Naive thymus-derived CD4-positive, alpha-beta T cell (primary cell): ENCODE measurements around the gene BHLHA15. TPM values are rescaled to one million over a fixed set of nuclear protein-coding genes. Genes with fewer than 3 reads are reported as not detected.
A peak's percentile ranks its signal among the peaks of the same experiment; 100 is the strongest.

Experiments
- ATAC-seq: fragments of 150-1000 bp; cut with Tn5 transposase; 2 replicates; pipeline ENCODE4 v1.10.0; 2021; ENCODE audit warnings: mild to moderate bottlenecking, moderate library complexity
- CTCF ChIA-PET: fragments of 350-600 bp; sonication (Branson Sonifier 250); formaldehyde crosslinking; loops from one replicate; lab custom pipeline; 2021; ENCODE audit warnings: antibody characterized with exemption; lab: Charles Lee
- POLR2A ChIA-PET: fragments of 350-600 bp; sonication (Branson Sonifier 250); formaldehyde crosslinking; loops from one replicate; lab custom pipeline; 2021; ENCODE audit warnings: antibody characterized with exemption, inconsistent platforms; lab: Charles Lee
- DNase-seq, 9 donors: peaks; one replicate each; pipeline versions ENCODE4 v3.0.0 to v3.0.0-alpha.2; 2020 to 2022; ENCODE audit warnings: mixed read lengths in 1 of 9
- H3K27ac ChIP-seq: one replicate; pipeline ENCODE4 v1.7.0; 2013; ENCODE audit warnings: mild to moderate bottlenecking, low read depth, low read length, moderate library complexity
- H3K27me3 ChIP-seq, 2 donors: one replicate each; pipeline ENCODE4 v1.7.0; 2013; ENCODE audit warnings: low read length in 2 of 2, mild to moderate bottlenecking in 2 of 2, moderate library complexity in 2 of 2; ENCODE audit not compliant: control insufficient read depth in 2 of 2, insufficient read depth in 2 of 2
- H3K36me3 ChIP-seq, 3 experiments: 1 replicate in 2 of 3; 2 replicates in 1 of 3; pipeline ENCODE4 v1.7.0; 2013; ENCODE audit warnings: low read length in 3 of 3, mild to moderate bottlenecking in 3 of 3, moderate library complexity in 1 of 3; ENCODE audit not compliant: insufficient read depth in 3 of 3, control insufficient read depth in 2 of 3
- H3K4me1 ChIP-seq, 2 donors: one replicate each; pipeline ENCODE4 v1.7.0; 2013; ENCODE audit warnings: low read length in 2 of 2, mild to moderate bottlenecking in 2 of 2, moderate library complexity in 1 of 2; ENCODE audit not compliant: control insufficient read depth in 2 of 2, insufficient read depth in 2 of 2
- H3K4me3 ChIP-seq: 2 replicates; pipeline ENCODE4 v1.7.0; 2013; ENCODE audit warnings: mild to moderate bottlenecking, low read length
- H3K9me3 ChIP-seq, 3 experiments: 1 replicate in 2 of 3; 2 replicates in 1 of 3; pipeline ENCODE4 v1.7.0; 2013; ENCODE audit warnings: low read length in 3 of 3; ENCODE audit not compliant: control insufficient read depth in 2 of 3
- H3K27ac Mint-ChIP-seq, 9 donors: one replicate each; pipeline ENCODE4 v1.8.0; 2020 to 2022; ENCODE audit warnings: mixed read lengths in 9 of 9, mild to moderate bottlenecking in 8 of 9, moderate library complexity in 5 of 9, inconsistent platforms in 2 of 9
- H3K27me3 Mint-ChIP-seq, 5 donors: one replicate each; pipeline ENCODE4 v1.8.0; 2021 to 2022; ENCODE audit warnings: mixed read lengths in 5 of 5, mild to moderate bottlenecking in 1 of 5
- H3K36me3 Mint-ChIP-seq, 5 donors: one replicate each; pipeline ENCODE4 v1.8.0; 2020 to 2022; ENCODE audit warnings: mixed read lengths in 5 of 5, mild to moderate bottlenecking in 3 of 5, inconsistent platforms in 1 of 5
- H3K4me1 Mint-ChIP-seq, 7 donors: one replicate each; pipeline ENCODE4 v1.8.0; 2020 to 2022; ENCODE audit warnings: mixed read lengths in 7 of 7, mild to moderate bottlenecking in 3 of 7, inconsistent platforms in 1 of 7
- H3K4me3 Mint-ChIP-seq, 10 donors: one replicate each; pipeline ENCODE4 v1.8.0; 2020 to 2022; ENCODE audit warnings: mild to moderate bottlenecking in 10 of 10, mixed read lengths in 10 of 10, moderate library complexity in 6 of 10, inconsistent platforms in 2 of 10
- H3K9me3 Mint-ChIP-seq, 11 donors: one replicate each; pipeline ENCODE4 v1.8.0; 2020 to 2022; ENCODE audit warnings: mixed read lengths in 11 of 11, mild to moderate bottlenecking in 4 of 11, inconsistent platforms in 1 of 11, moderate library complexity in 1 of 11
- intact Hi-C, 2 donors: fragments of 100-400 bp; cut with micrococcal nuclease; formaldehyde crosslinking; loops; one replicate each; pipeline ENCODE4 v1.15.1; 2023
- polyA plus RNA-seq, 2 donors: library from polyadenylated mRNA; unstranded; fragments of 300-500 nt; fragmentation: Illumina TruSeq; gene quantifications; one replicate each; pipeline ENCODE4 v1.2.3, GENCODE V29; 2021
- total RNA-seq, 6 experiments: library from RNA in 5 of 6; stranded (reverse) in 5 of 6; gene quantifications; 1 replicate in 5 of 6; 2 replicates in 1 of 6; pipeline ENCODE4 v1.2.3 and lab custom pipeline; 2021 to 2026

The BHLHA15 gene
- total and polyA plus RNA-seq, 7 experiments from 2014 or later: 0.39 to 0.80 TPM; not detected in 5

- H3K4me1 Mint-ChIP-seq: peaks cover 0 to 9% (median 5%) of the 10 kb centered on the region in 7 donors
- H3K27ac Mint-ChIP-seq: peak overlapping the region in 4 of 9 donors; percentile 8 to 60 (median 36)
- no peaks in the 10 kb centered on the region for H3K9me3 Mint-ChIP-seq
- POLR2A ChIA-PET: interaction anchor here (1.8 to 2.1 kb wide), 2 partner anchors 10 to 39 kb away, joined by 8 to 14 read pairs; partner anchors contain the start of gene TECPR1
- no peak overlapping the region for H3K27ac ChIP-seq
- DNase-seq: no peak
- H3K4me3 Mint-ChIP-seq: peak overlapping the region in 3 of 10 donors; percentile 43 to 73 (median 60)
- intact Hi-C loops: no loop called here
- peaks cover 0 to 5% of the 10 kb centered on the region in 2 donors for H3K4me1 ChIP-seq
- no peaks in the 10 kb centered on the region for H3K27me3 ChIP-seq
- H3K4me3 ChIP-seq: no peak overlapping the region
- peaks cover 0 to 11% (median under 1%) of the 10 kb centered on the region in 5 donors for H3K36me3 Mint-ChIP-seq
- CTCF ChIA-PET: interaction anchor here (0.6 kb wide), 1 partner anchor 10 kb away, joined by 3 read pairs; no protein-coding TSS in a partner anchor
- H3K9me3 ChIP-seq: no peaks in the 10 kb centered on the region
- H3K27me3 Mint-ChIP-seq: peaks cover 0 to 3% (median 0%) of the 10 kb centered on the region in 5 donors
- ATAC-seq: no peak
- H3K36me3 ChIP-seq: peaks cover 0 to 17% (median 0%) of the 10 kb centered on the region in 3 experiments
These were observed 1.3 kb downstream of the BHLHA15 start for GRCh38 chr7:98212532-98213041.

- H3K4me1 ChIP-seq: peaks cover 0 to 5% of the 10 kb centered on the region in 2 donors
- H3K27ac Mint-ChIP-seq: peak overlapping the region in 4 of 9 donors; percentile 28 to 67 (median 53)
- H3K9me3 ChIP-seq: no peaks in the 10 kb centered on the region
- H3K9me3 Mint-ChIP-seq: no peaks in the 10 kb centered on the region
- H3K4me3 ChIP-seq: no peak overlapping the region
- no peak overlapping the region for H3K27ac ChIP-seq
- peaks cover 0 to 3% (median 0%) of the 10 kb centered on the region in 5 donors for H3K27me3 Mint-ChIP-seq
- H3K36me3 Mint-ChIP-seq: peaks cover 0 to 14% (median 0%) of the 10 kb centered on the region in 5 donors
- no peaks in the 10 kb centered on the region for H3K27me3 ChIP-seq
- ATAC-seq (no peak), DNase-seq (no peak)
- ChIA-PET CTCF (no interaction called here), POLR2A (no interaction called here)
- intact Hi-C loops: no loop called here
- H3K4me3 Mint-ChIP-seq: peak overlapping the region in 5 of 10 donors; percentile 13 to 73 (median 57)
- peaks cover 0 to 23% (median 0%) of the 10 kb centered on the region in 3 experiments for H3K36me3 ChIP-seq
- peaks cover 4 to 12% (median 9%) of the 10 kb centered on the region in 7 donors for H3K4me1 Mint-ChIP-seq
These were observed 2.2 kb downstream of the BHLHA15 start for GRCh38 chr7:98213296-98213887.

- DNase-seq: no peak
- CTCF ChIA-PET: interaction anchor here (0.7 kb wide), 1 partner anchor 18 kb away, joined by 3 read pairs; no protein-coding TSS in a partner anchor
- Histone ChIP-seq H3K9me3 (no peaks in the 10 kb centered on the region), H3K4me3 (no peak overlapping the region), H3K4me1 (peaks cover 0 to 5% of the 10 kb centered on the region in 2 donors), H3K27me3 (no peaks in the 10 kb centered on the region), H3K27ac (no peak overlapping the region), H3K36me3 (peaks cover 0 to 23% (median 0%) of the 10 kb centered on the region in 3 experiments)
- POLR2A ChIA-PET: no interaction called here
- intact Hi-C loops: no loop called here
- no peaks in the 10 kb centered on the region for H3K9me3 Mint-ChIP-seq
- H3K4me1 Mint-ChIP-seq: peaks cover 10 to 20% (median 17%) of the 10 kb centered on the region in 7 donors
- ATAC-seq: no peak
- peaks cover 0 to 3% (median 0%) of the 10 kb centered on the region in 5 donors for H3K27me3 Mint-ChIP-seq
- peaks cover under 1 to 21% (median 5%) of the 10 kb centered on the region in 5 donors for H3K36me3 Mint-ChIP-seq
- peak overlapping the region in 1 of 9 donors; percentile 25 for H3K27ac Mint-ChIP-seq
- H3K4me3 Mint-ChIP-seq: peak overlapping the region in 3 of 10 donors; percentile 45 to 58 (median 57)
These were observed 2.9 kb downstream of the BHLHA15 start for GRCh38 chr7:98213888-98214810.

- H3K27ac ChIP-seq: no peak overlapping the region
- no peaks in the 10 kb centered on the region for H3K9me3 Mint-ChIP-seq
- H3K4me3 Mint-ChIP-seq: no peak overlapping the region
- H3K27me3 ChIP-seq: no peaks in the 10 kb centered on the region
- peaks cover 0 to 23% (median 0%) of the 10 kb centered on the region in 3 experiments for H3K36me3 ChIP-seq
- H3K4me1 Mint-ChIP-seq: peaks cover 13 to 25% (median 21%) of the 10 kb centered on the region in 7 donors
- ChIA-PET POLR2A (no interaction called here), CTCF (no interaction called here)
- DNase-seq (no peak), ATAC-seq (no peak)
- intact Hi-C loops: no loop called here
- no peak overlapping the region for H3K27ac Mint-ChIP-seq
- no peak overlapping the region for H3K4me3 ChIP-seq
- peaks cover 3 to 28% (median 8%) of the 10 kb centered on the region in 5 donors for H3K36me3 Mint-ChIP-seq
- no peaks in the 10 kb centered on the region for H3K9me3 ChIP-seq
- H3K27me3 Mint-ChIP-seq: peaks cover 0 to 3% (median 0%) of the 10 kb centered on the region in 5 donors
- peaks cover 0 to 5% of the 10 kb centered on the region in 2 donors for H3K4me1 ChIP-seq
These were observed 3.6 kb downstream of the BHLHA15 start for GRCh38 chr7:98214811-98215321.

- H3K27ac Mint-ChIP-seq: peak overlapping the region in 4 of 9 donors; percentile 9 to 84 (median 55)
- H3K36me3 Mint-ChIP-seq: peaks cover 3 to 29% (median 8%) of the 10 kb centered on the region in 5 donors
- DNase-seq: no peak
- Histone ChIP-seq H3K4me1 (peaks cover 0 to 5% of the 10 kb centered on the region in 2 donors), H3K9me3 (no peaks in the 10 kb centered on the region), H3K4me3 (no peak overlapping the region), H3K27me3 (no peaks in the 10 kb centered on the region), H3K27ac (no peak overlapping the region), H3K36me3 (peaks cover 0 to 23% (median 0%) of the 10 kb centered on the region in 3 experiments)
- H3K27me3 Mint-ChIP-seq: peaks cover 0 to 3% (median 0%) of the 10 kb centered on the region in 5 donors
- ATAC-seq: no peak
- ChIA-PET CTCF (no interaction called here), POLR2A (no interaction called here)
- peaks cover 13 to 25% (median 21%) of the 10 kb centered on the region in 7 donors for H3K4me1 Mint-ChIP-seq
- no peaks in the 10 kb centered on the region for H3K9me3 Mint-ChIP-seq
- no peak overlapping the region for H3K4me3 Mint-ChIP-seq
- intact Hi-C loops: no loop called here
These were observed 4.6 kb downstream of the BHLHA15 start for GRCh38 chr7:98215561-98216495.
